H1 (cell line): ENCODE data around the gene GSKIP. TPM values are rescaled to one million over a fixed set of nuclear protein-coding genes. Genes with fewer than 3 reads are reported as not detected.

Experiments
- ATF2 ChIP-seq: IDR thresholded peaks from 2 replicates; pipeline ENCODE4 v1.6.1; 2012; ENCODE audit warnings: low read length, inconsistent platforms
- BACH1 ChIP-seq: IDR thresholded peaks from 2 replicates; pipeline ENCODE4 v1.6.1; 2012; ENCODE audit warnings: low read length, improper control_type of control experiment
- CEBPB ChIP-seq: IDR thresholded peaks from 2 replicates; pipeline ENCODE4 v1.6.1; 2012; ENCODE audit warnings: low read depth, low read length
- EGR1 ChIP-seq: IDR thresholded peaks from 2 replicates; pipeline ENCODE4 v1.6.1; 2011; ENCODE audit warnings: low read depth, low read length, borderline replicate concordance
- JUN ChIP-seq: IDR thresholded peaks from 2 replicates; pipeline ENCODE4 v1.6.1; 2011; ENCODE audit warnings: low read depth, mild to moderate bottlenecking, improper control_type of control experiment, low read length
- MAX ChIP-seq: IDR thresholded peaks from 2 replicates; pipeline ENCODE4 v1.6.1; 2012; ENCODE audit warnings: inconsistent platforms
- NRF1 ChIP-seq: IDR thresholded peaks from 2 replicates; pipeline ENCODE4 v1.6.1; 2011; ENCODE audit warnings: mild to moderate bottlenecking, low read depth, low read length, improper control_type of control experiment
- polyA plus RNA-seq, 7 experiments: library from polyadenylated mRNA; depleted of rRNA in 3 of 7; stranded (reverse) in 5 of 7; unstranded in 2 of 7; fragments of >200 nt in 5 of 7; fragments of 200-250 nt in 2 of 7; gene quantifications; 1 replicate in 5 of 7; 2 replicates in 1 of 7; 4 replicates in 1 of 7; pipeline versions ENCODE4 v1.2.1 to v1.2.3, GENCODE V29; 2011 to 2013; ENCODE audit warnings: missing spikeins in 2 of 7, mixed read lengths in 2 of 7
- total RNA-seq: library from RNA; stranded (reverse); fragmentation: NEBNext Ultra II Directional; extraction: Animal tissue kit (Norgen Biotek cat#: 25700); gene quantifications from 2 replicates; pipeline ENCODE4 v1.2.1, GENCODE V29; 2021

Gene GSKIP
- total and polyA plus RNA-seq, 2 of the 8 experiments (the other 6 are each of a cell fraction or from before 2014, with no cell fraction given) = 20.3 to 37.1 TPM

- TF ChIP-seq ATF2 = no peak
- no peak for TF ChIP-seq MAX
- no peak for TF ChIP-seq CEBPB
- TF ChIP-seq BACH1 = no peak
- no peak for TF ChIP-seq EGR1
- TF ChIP-seq NRF1 = no peak
- TF ChIP-seq JUN = no peak
Measured at GRCh38 chr14:96324219-96324618, 39.1 kb upstream of the GSKIP start (continued).
